Mucosa of rectum (tissue), 2 donors: ENCODE data around the gene ARID4B.
"Not testable (repeated sequence)": the region's sequence is repeated elsewhere in the genome, so short reads cannot be mapped to it uniquely, and the experiment has no call there.

ENCODE experiments used
- H3K27ac ChIP-seq, 2 donors: one replicate each; pipeline ENCODE4 v1.7.0; 2013; ENCODE audit warnings: inconsistent platforms in 2 of 2, low read depth in 2 of 2, low read length in 2 of 2
- H3K27me3 ChIP-seq, 2 donors: one replicate each; pipeline ENCODE4 v1.7.0; 2013; ENCODE audit warnings: low read length in 2 of 2; ENCODE audit not compliant: control insufficient read depth in 2 of 2, insufficient read depth in 2 of 2
- H3K36me3 ChIP-seq, 2 donors: one replicate each; pipeline ENCODE4 v1.7.0; 2013; ENCODE audit warnings: low read length in 2 of 2; ENCODE audit not compliant: control insufficient read depth in 2 of 2, insufficient read depth in 2 of 2
- H3K4me1 ChIP-seq, 2 donors: one replicate each; pipeline ENCODE4 v1.7.0; 2013; ENCODE audit warnings: low read length in 2 of 2, mild to moderate bottlenecking in 1 of 2; ENCODE audit not compliant: control insufficient read depth in 2 of 2, insufficient read depth in 2 of 2
- H3K4me3 ChIP-seq, 2 donors: one replicate each; pipeline ENCODE4 v1.7.0; 2013; ENCODE audit warnings: low read length in 2 of 2
- H3K9ac ChIP-seq, 2 donors: one replicate each; pipeline ENCODE4 v1.7.0; 2013; ENCODE audit warnings: low read length in 2 of 2, low read depth in 1 of 2, mild to moderate bottlenecking in 1 of 2
- H3K9me3 ChIP-seq, 2 donors: one replicate each; pipeline ENCODE4 v1.7.0; 2013; ENCODE audit warnings: low read length in 2 of 2; ENCODE audit not compliant: control insufficient read depth in 2 of 2
- donor health status: healthy.
- donor health status: Normal muscosa, but diverticular disease.

Gene ARID4B

DNA sequence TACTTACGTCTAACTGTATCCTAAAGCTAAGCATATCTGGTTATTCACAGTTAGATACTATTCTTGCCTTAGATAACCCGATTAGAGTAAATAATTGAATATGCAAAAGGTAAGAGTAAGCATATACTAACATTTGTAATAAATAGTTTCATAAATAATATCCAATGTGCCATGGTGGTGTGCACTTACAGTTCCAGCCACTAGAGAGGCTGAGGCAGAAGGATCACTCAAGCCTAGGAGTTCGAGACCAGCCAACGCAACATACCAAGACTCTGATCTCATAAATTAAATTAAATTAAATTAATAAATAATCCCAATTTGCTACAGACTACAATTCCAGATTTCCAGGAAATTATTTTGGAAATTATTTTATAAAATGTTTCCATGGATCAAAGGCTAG is 12.2 kb downstream of the ARID4B start:
- no peaks in the 10 kb centered on the region for H3K27me3 ChIP-seq
- no peak overlapping the region for H3K4me3 ChIP-seq
- H3K36me3 ChIP-seq = peaks cover 4 to 6% of the 10 kb centered on the region in 2 donors
- H3K27ac ChIP-seq = no peak overlapping the region
- H3K9ac ChIP-seq = no peak overlapping the region
- H3K4me1 ChIP-seq = no peaks in the 10 kb centered on the region
- H3K9me3 ChIP-seq = no peaks in the 10 kb centered on the region

DNA sequence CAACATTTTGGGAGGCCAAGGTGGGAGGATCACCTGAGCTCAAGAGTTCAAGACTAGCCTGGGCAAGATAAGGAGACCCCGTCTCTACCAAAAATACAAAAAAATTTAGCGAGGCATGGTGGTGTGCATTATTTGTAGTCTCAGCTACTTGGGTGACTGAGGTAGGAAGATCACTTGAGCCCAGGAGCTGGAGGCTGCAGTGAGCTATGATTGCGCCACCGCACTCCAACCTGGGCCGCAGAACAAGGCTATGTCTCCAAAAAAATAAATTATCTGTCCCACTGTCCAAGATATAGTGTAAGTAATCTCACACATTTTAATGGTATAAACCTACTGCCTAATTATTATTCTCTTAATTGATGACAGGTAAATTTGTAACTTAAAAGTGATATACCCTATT is 12.8 kb downstream of the ARID4B start:
- Histone ChIP-seq H3K27me3 (no peaks in the 10 kb centered on the region), H3K9ac (no peak overlapping the region), H3K4me1 (peaks cover 0 to 3% of the 10 kb centered on the region in 2 donors), H3K9me3 (no peaks in the 10 kb centered on the region), H3K4me3 (no peak overlapping the region), H3K27ac (no peak overlapping the region), H3K36me3 (peaks cover 4 to 8% of the 10 kb centered on the region in 2 donors)

DNA sequence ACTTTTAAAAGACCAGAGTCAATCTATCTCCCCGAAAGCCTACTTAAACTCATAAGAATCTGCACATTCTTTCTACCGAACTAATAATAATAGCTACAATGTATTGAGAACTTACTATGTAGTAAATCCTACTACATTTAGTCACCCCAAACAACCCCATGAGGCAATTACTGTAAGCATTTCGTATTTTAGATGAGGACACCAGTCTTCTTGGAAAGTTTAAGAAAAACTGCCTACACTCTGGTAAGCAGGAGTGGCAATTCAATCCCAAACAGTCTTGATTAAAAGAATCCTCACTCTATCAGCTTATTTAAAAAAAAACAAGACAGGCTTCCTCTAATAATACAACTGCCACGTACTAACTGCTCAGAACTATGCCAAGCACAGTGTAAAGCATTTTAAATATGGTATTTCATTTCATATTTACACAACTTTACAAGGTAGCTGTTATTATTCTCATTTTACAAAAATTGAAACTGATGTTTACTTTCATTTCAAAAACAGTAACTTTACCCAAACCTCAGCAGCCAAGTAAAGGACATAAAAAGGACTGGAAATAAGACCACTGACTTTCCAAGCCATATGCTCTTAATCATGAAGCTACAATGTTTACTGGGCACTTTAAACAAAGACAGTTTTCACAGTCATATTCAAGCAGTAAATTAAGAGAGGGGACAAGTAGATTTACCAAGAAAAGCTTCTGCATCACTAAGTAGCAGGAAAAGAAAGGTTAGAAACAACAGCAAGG is 13.9 kb downstream of the ARID4B start:
- H3K9me3 ChIP-seq = no peaks in the 10 kb centered on the region
- H3K4me1 ChIP-seq = peaks cover 0 to 3% of the 10 kb centered on the region in 2 donors
- peaks cover 4 to 6% of the 10 kb centered on the region in 2 donors for H3K36me3 ChIP-seq
- H3K27ac ChIP-seq = no peak overlapping the region
- H3K9ac ChIP-seq = no peak overlapping the region
- H3K27me3 ChIP-seq = no peaks in the 10 kb centered on the region
- H3K4me3 ChIP-seq = no peak overlapping the region

DNA sequence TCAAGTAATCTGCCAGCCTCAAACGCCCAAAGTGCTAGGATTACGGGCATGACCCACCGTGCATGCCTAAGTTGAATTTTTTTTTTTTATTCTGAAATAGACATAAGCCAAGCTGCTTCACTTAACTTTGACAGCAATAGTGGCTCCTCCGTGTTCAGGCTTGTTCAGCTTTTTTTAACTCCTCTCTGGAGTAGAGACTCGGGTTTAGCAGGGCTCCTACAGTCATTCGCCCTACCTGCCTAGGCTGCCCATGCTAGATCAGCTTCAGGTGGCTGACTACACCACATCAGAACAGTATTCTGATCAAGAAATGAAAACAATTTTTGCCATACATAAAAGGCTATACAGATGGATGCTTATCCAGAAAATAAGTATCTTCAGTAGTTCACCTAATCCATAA is 14.7 kb downstream of the ARID4B start:
- H3K9me3 ChIP-seq = no peaks in the 10 kb centered on the region
- no peak overlapping the region for H3K9ac ChIP-seq
- no peaks in the 10 kb centered on the region for H3K27me3 ChIP-seq
- H3K4me1 ChIP-seq = peaks cover 0 to 3% of the 10 kb centered on the region in 2 donors
- H3K4me3 ChIP-seq = no peak overlapping the region
- H3K36me3 ChIP-seq = peaks cover 1 to 3% of the 10 kb centered on the region in 2 donors
- H3K27ac ChIP-seq = no peak overlapping the region

DNA sequence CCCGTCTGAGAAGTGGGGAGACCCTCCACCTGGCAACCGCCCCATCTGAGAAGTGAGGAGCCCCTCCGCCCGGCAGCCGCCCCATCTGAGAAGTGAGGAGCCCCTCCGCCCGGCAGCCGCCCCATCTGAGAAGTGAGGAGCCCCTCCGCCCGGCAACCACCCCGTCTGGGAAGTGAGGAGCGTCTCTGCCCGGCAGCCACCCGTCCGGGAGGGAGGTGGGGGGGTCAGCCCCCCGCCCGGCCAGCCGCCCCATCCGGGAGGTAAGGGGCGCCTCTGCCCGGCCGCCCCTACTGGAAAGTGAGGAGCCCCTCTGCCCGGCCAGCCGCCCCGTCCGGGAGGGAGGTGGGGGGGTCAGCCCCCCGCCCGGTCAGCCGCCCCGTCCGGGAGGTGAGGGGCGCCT is 18.8 kb downstream of the ARID4B start:
- not testable (repeated sequence) for H3K27ac ChIP-seq, H3K4me3 ChIP-seq, H3K9me3 ChIP-seq, H3K36me3 ChIP-seq, H3K4me1 ChIP-seq, H3K27me3 ChIP-seq, H3K9ac ChIP-seq

DNA sequence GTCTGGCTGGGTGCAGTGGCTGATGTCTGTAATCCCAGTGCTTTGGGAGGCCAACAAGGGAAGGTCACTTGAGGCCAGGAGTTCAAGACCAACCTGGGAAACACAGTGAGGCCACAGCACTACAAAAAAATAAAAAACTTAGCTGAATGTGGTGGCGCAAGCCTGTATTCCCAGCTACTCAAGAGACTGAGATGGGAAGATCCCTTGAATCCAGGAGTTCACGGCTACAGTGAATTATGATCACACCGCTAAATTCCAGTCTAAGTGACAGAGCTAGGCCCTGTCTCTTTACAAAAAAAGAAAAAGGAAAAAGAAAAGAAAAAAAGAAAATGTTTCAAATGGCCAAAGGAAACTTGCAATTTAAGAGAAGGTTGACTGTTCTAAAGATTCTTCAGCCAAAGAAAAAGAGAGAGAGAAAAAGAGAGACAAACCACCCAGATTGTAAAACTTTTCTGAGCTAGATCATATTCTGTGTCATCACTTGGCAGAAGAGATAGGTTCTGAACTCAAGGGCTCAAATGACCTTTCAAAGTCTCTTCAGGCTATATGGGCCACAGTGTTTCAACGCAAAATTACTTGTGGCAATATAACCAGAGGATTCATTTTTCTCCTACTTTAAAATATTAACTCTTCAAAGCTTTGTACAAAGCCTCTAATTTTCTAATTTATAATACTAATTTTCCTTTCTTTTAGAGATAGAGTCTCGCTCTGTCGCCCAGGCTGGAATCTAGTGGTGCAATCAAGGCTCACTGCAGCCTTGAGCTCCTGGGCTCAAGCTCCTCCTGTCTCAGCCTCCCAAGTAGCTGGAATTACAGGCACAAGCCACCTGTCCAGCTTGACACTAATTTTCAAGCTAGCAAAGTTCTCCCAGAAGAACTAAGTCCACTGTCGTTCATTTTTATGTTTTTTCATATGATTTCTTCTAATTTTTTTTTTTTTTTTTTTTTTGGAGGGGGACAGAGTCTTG is 20.5 kb downstream of the ARID4B start:
- no peaks in the 10 kb centered on the region for H3K9me3 ChIP-seq
- H3K27ac ChIP-seq = no peak overlapping the region
- no peaks in the 10 kb centered on the region for H3K27me3 ChIP-seq
- peaks cover 0 to 3% of the 10 kb centered on the region in 2 donors for H3K4me1 ChIP-seq
- H3K9ac ChIP-seq = no peak overlapping the region
- peaks cover 0 to 3% of the 10 kb centered on the region in 2 donors for H3K36me3 ChIP-seq
- H3K4me3 ChIP-seq = no peak overlapping the region

DNA sequence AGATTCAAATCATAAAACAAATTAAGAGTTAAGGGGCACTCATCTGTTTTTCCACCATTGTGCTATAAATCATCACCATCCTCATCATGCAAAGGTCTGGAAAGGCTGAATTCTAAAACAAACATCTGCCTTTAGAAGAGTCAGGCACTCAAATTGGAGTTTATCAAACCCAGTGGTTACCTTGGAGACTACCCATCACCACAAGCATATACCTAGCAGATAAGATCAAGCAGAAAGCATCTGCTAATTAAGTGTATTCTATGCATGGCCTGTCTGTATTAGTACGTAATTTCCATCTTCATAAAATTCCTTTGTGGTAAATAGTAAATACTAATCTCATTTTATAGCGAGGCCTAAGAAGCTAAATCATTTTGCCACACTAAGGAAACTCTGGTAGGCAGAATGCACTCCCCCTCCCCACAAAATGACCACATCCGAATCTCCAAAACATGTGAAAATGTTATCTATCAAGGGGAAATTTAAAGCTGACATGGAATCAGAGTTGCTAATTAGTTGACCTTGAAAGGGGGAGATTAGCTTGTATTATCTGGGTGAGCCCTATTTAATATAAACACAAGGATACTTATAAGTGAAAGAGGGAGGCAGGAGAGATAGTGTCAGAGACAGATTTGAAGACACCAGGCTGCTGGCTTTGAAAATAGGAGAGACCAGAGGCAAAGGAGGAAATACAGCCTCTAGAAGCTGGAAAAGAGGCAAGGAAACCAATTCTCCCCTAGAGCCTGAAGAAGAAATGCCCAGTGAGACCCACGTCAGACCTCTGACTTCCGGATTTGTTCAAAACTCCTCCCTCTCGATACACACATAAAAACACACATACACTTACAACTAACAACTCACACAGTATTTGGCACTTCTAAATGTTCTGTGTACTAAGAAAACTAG is 23.2 kb downstream of the ARID4B start:
- Histone ChIP-seq H3K27me3 (no peaks in the 10 kb centered on the region), H3K4me1 (no peaks in the 10 kb centered on the region), H3K9me3 (no peaks in the 10 kb centered on the region), H3K4me3 (no peak overlapping the region), H3K36me3 (no peaks in the 10 kb centered on the region), H3K27ac (no peak overlapping the region), H3K9ac (no peak overlapping the region)

DNA sequence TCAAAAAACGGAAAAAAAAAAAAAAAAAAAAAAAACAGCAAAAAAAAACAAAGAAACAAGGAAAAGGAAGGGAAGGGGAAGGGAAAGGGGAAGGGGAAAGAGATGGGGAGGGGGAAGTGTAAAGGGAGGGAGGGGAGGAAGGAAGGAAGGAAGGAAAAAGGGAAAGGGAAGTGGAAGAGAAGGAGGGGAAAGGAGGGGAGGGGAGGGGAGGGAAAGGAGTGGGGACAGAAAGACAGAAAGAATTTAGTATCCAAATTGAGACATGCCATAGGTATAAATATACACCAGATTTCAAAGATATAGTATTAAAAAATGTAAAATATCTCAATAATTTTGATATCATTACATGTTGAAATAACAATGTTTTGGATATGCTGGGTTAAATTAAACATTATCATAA is 25.8 kb downstream of the ARID4B start:
- Histone ChIP-seq H3K27me3 (no peaks in the 10 kb centered on the region), H3K9me3 (no peaks in the 10 kb centered on the region), H3K36me3 (no peaks in the 10 kb centered on the region), H3K4me1 (peaks cover 0 to 2% of the 10 kb centered on the region in 2 donors), H3K27ac (no peak overlapping the region), H3K4me3 (no peak overlapping the region), H3K9ac (no peak overlapping the region)

DNA sequence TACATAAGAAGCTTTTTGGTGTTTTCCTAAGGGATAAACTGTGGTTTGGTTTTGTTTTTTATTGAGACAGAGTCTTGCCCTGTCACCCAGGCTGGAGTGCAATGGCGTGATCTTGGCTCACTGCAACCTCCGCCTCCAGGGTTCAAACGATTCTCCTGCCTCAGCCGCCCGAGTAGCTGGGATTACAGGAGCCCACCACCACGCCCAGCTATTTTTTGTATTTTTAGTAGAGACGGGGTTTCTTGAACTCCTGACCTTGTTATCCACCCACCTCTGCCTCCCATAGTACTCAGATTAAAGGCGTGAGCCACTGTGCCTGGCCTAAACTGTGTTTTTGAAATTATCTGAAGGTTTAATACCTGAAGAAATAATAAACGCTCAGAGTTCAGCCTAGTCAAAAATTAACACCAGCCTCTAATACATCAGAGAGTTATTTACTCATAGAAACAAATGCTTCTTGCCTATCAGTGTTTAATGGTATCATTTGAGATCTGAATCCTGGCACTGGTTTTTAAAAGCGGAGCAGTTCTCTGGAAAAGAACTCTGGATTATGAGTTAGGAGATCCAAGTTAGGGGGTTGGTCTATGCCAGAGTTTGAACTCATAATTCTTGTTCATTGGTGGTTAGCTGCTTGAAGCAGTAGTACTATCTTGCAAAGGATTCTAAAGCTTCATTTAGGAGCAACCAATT is 28.7 kb downstream of the ARID4B start:
- H3K4me1 ChIP-seq = peaks cover 0 to 2% of the 10 kb centered on the region in 2 donors
- H3K27me3 ChIP-seq = no peaks in the 10 kb centered on the region
- no peaks in the 10 kb centered on the region for H3K9me3 ChIP-seq

More for the DNA sequence above, 28.7 kb downstream of the ARID4B start:
- Histone ChIP-seq H3K9ac (no peak overlapping the region), H3K36me3 (no peaks in the 10 kb centered on the region), H3K27ac (no peak overlapping the region), H3K4me3 (no peak overlapping the region)
